Large intestine (tissue), 3 donors: ENCODE measurements around the gene ASRGL1. TPM values are rescaled to one million over a fixed set of nuclear protein-coding genes. Genes with fewer than 3 reads are reported as not detected.

Source experiments
- DNase-seq, 2 donors: peaks; one replicate each; pipeline versions ENCODE4 v3.0.0 to v3.0.0-alpha.2; 2013
- H3K27ac ChIP-seq: one replicate; pipeline ENCODE4 v1.5.1; 2013; ENCODE audit warnings: low read length
- H3K27me3 ChIP-seq: 2 replicates; pipeline ENCODE4 v1.6.1; 2013; ENCODE audit warnings: low read length; ENCODE audit not compliant: control insufficient read depth, insufficient read depth
- H3K36me3 ChIP-seq: 2 replicates; pipeline ENCODE4 v1.6.1; 2013; ENCODE audit warnings: low read length; ENCODE audit not compliant: control insufficient read depth, insufficient read depth
- H3K4me1 ChIP-seq: one replicate; pipeline ENCODE4 v1.6.1; 2013; ENCODE audit warnings: low read length; ENCODE audit not compliant: control insufficient read depth, insufficient read depth
- H3K4me3 ChIP-seq: one replicate; pipeline ENCODE4 v1.5.1; 2013; ENCODE audit warnings: low read length
- H3K9me3 ChIP-seq: one replicate; pipeline ENCODE4 v1.6.1; 2013; ENCODE audit warnings: mild to moderate bottlenecking, low read depth, low read length, moderate library complexity; ENCODE audit not compliant: control insufficient read depth
- WGBS: methylation state at CpG from one replicate; pipeline ENCODE4 v1.1.5; 2013; ENCODE audit warnings: low lambda C conversion rate; ENCODE audit not compliant: insufficient coverage; 5-methylcytosine and 5-hydroxymethylcytosine counted together
- polyA plus RNA-seq: library from polyadenylated mRNA; unstranded; fragments of 120-200 nt; gene quantifications from one replicate; pipeline ENCODE4 v1.2.1, GENCODE V29; 2013

ASRGL1 gene
- polyA plus RNA-seq, 1 donor = 5.4 TPM

GRCh38 chr11:62438641-62439040, 101.4 kb downstream of the ASRGL1 start:
- WGBS = no CpG with 5 or more reads among the region's 4 CpGs
- H3K27ac ChIP-seq = peak overlapping the region; percentile 80
- H3K36me3 ChIP-seq = no peaks in the 10 kb centered on the region
- no peaks in the 10 kb centered on the region for H3K27me3 ChIP-seq
- peak; percentile 87 to 94 for DNase-seq
- H3K9me3 ChIP-seq = no peaks in the 10 kb centered on the region
- no peak overlapping the region for H3K4me3 ChIP-seq
- peaks cover 18% of the 10 kb centered on the region for H3K4me1 ChIP-seq

DNA sequence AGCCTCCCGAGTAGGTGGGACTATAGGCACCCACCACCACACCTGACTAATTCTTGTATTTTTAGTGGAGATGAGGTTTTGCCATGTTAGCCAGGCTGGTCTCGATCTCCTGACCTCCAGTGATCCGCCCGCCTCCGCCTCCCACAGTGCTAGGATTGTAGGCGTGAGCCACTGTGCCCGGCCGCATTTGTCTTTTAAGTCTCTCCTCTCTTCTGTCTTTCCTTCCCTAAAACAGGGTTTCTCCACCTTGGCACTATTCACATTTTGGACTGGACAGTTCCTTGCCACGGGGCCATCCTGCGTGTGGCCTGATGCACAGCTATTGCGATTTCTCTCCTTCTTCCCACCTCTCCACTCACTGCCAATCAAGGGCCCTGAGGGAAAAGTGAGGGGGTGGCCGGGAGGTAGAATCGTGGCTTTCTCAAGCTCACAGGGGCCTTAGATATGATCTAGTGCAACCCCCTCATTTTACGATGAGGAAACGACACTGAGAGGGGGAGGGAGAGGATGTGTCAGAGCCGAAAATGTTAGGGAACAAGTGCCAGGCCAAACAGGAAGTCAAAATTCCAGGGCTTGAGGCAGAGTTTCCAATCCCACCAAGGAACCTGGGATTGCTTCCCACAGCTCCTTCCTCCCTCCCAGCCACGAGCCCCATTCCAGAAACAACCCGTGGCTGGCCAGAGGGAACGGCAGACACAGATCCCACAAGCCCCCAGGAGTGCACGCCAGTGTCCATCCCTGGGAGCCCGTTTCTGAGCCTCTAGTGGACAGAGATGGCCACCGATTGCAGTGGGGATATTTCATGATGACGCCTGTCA, 102.7 kb downstream of the ASRGL1 start:
- DNase-seq = no peak
- H3K4me3 ChIP-seq = no peak overlapping the region
- H3K36me3 ChIP-seq = no peaks in the 10 kb centered on the region
- no peaks in the 10 kb centered on the region for H3K27me3 ChIP-seq
- WGBS = 100% methylated on average over 2 of the region's 23 CpGs
- H3K4me1 ChIP-seq = peaks cover 30% of the 10 kb centered on the region
- no peak overlapping the region for H3K27ac ChIP-seq
- no peaks in the 10 kb centered on the region for H3K9me3 ChIP-seq

Other genes with a start within 250 kb of the ASRGL1 start
- gene INCENP, start 213.4 kb upstream of the ASRGL1 start, polyA plus RNA-seq = 22.5 TPM
- gene SCGB1D1, start 147.2 kb upstream of the ASRGL1 start, polyA plus RNA-seq = not detected
- not detected for gene SCGB2A1, start 128.8 kb upstream of the ASRGL1 start, polyA plus RNA-seq
- 0.13 TPM for gene SCGB1D2, start 95.2 kb upstream of the ASRGL1 start, polyA plus RNA-seq
- not detected for gene SCGB2A2, start 67.3 kb upstream of the ASRGL1 start, polyA plus RNA-seq
- gene SCGB1D4, start 38.4 kb upstream of the ASRGL1 start, polyA plus RNA-seq = not detected
- gene SCGB1A1, start 81.6 kb downstream of the ASRGL1 start, polyA plus RNA-seq = not detected
- gene AHNAK, start 209.4 kb downstream of the ASRGL1 start, polyA plus RNA-seq = 134 TPM
- gene EEF1G, start 236.4 kb downstream of the ASRGL1 start, polyA plus RNA-seq = 2,426 TPM